Hindlimb muscle (tissue), 1 donor: ENCODE data around the gene GPS2. TPM values are rescaled to one million over a fixed set of nuclear protein-coding genes. Genes with fewer than 3 reads are reported as not detected.
"Not testable (repeated sequence)": the region's sequence is repeated elsewhere in the genome, so short reads cannot be mapped to it uniquely, and the experiment has no call there.

Experiments used
- DNase-seq: peaks from one replicate; pipeline ENCODE4 v3.0.0-alpha.2; 2013
- polyA plus RNA-seq: library from polyadenylated mRNA; unstranded; fragments of 120-200 nt; gene quantifications from one replicate; pipeline ENCODE4 v1.2.1, GENCODE V29; 2013; ENCODE audit not compliant: insufficient read length

The GPS2 gene
- polyA plus RNA-seq, 1 donor = 68.4 TPM

- DNase-seq = no peak
Observed at GRCh38 chr17:7336240-7337175, 21.3 kb upstream of the GPS2 start, which contains the start of gene ACAP1. Gene ACAP1, plus strand, starts transcription at chr17:7336529. Its CDS starts 206 bp downstream, at chr17:7336735.

GRCh38 chr17:7335765-7336164, 20.6 kb upstream of the GPS2 start:
- not testable (repeated sequence) for DNase-seq

GRCh38 chr17:7334938-7335538, 19.9 kb upstream of the GPS2 start:
- no peak for DNase-seq

DNA sequence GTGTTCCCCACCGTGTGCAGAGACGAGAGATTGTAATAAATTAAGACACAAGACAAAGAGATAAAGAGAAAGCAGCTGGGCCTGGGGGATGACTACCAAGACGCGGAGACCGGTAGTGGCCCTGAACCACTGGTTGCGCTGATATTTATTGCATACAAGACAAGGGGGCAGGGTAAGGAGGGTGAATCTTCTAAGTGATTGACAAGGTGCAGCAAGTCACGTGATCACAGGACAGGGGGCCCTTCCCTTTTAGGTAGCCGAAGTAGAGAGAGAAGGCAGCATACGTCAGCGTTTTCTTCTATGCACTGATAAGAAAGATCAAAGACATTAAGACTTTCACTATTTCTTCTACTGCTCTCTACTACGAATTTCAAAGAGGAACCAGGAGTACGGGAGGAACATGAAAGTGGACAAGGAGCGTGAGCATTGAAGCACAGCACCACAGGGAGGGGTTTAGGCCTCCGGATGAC, 17.5 kb upstream of the GPS2 start:
- DNase-seq = not testable (repeated sequence)

DNA sequence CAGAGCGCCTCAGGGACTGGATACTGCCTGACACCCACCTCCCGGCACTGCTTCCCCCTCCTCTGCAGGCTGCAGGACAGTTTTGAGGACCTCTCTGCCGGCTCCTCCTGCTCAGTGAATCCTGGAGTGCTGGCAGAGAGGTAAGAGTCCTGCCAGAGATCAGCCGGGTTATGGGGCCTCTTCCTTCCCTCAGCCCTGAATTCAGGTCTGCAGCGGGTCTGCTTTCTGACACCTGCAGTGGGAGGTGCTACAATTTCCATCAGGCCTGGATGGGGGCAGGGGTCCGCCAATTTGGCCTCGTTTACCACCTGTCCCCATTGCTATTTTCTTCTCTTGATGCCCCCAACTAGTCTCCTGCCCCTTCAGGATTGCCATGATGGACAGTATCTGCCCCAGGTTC, 17.0 kb upstream of the GPS2 start:
- DNase-seq = no peak

DNA sequence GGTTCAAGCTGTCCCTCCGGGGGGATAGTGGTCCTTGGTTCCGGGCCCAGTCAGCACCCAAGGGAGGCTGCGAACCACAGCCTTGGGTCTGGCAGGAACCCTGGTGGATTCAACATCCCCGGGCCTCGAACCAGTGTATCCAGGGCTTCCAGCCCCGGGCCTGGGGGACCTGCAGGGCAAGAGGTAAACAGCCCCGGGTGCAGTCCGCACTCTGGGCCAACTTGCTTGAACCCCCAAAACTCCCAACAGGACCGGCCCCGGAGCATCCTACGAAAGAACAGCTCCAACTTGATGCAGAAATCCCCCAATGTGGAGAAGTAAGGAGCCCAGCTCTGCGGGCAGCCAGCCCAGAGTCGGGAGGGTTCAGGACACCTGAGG, 15.5 kb upstream of the GPS2 start:
- no peak for DNase-seq

GRCh38 chr17:7329997-7330637, 15.0 kb upstream of the GPS2 start:
- peak; percentile 90 for DNase-seq

- peak; percentile 99 for DNase-seq
Observed at GRCh38 chr17:7329374-7329996, 14.3 kb upstream of the GPS2 start.

GRCh38 chr17:7328840-7329373, 13.7 kb upstream of the GPS2 start, which contains the start of gene NEURL4:
Gene NEURL4, minus strand, starts transcription at chr17:7329335. Its CDS starts 23 bp downstream, at chr17:7329312.
- DNase-seq = no peak

DNA sequence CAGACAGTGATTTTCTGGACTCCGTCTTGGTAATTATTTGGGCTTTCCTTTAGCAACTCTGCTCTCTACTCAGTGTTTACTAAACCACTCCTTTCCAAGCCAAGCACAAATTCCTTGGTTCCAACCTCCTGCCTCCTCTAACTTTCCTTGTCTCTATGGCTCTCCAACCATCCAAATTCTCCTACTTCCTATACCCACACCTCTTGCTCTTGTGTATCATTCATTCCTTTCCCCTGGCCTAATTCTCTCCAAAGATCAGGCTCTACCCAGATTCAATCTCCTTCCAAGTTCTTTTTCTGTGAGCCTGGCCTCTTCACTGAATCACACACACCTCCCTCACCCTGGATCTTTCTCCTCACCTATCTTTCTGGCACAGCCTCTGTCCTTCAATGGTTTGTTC, 12.8 kb upstream of the GPS2 start:
- no peak for DNase-seq

DNA sequence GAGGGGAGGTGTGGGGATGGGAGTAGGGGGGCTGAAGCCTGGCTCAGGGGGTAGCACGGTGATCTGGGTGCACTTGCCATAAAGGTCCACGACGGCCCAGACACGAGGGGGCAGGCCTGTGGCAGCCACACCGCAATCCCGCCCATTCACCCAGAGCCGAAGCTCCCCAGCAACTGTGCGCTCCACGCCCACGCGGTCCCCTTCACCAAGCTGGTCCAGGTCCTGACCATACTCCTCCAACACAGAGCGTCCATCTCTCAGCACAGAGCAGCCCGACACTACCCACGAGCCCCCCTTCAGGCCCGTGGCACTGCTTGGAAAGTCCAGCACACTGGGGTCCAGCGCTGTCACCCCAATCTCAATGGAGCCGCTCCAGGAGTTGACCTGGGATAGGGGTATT, 12.3 kb upstream of the GPS2 start:
- no peak for DNase-seq

- no peak for DNase-seq
Observed at GRCh38 chr17:7327056-7327455, 11.9 kb upstream of the GPS2 start.

DNA sequence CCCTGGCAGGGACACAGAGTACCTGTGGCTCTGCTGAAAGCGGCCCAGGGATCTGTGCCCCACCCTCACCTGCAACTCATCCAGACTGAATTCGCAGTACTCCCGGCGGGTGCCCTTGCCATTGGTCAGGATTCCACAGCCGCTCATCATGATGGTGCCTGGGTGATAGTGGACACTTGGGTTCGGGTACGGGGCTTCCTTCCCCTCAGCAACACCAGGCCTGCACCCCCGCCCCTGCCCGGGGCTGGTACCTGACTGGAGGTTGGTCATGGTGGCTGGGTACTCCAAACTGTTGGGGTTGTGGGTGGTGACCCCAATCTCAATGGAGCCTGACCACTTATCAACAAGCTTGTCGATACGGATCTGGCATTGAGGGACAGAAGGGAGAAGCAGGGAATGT, 11.0 kb upstream of the GPS2 start:
- no peak for DNase-seq

- DNase-seq = no peak
Observed at GRCh38 chr17:7325031-7325528, 9.9 kb upstream of the GPS2 start.

- DNase-seq = no peak
Observed at GRCh38 chr17:7324438-7324779, 9.2 kb upstream of the GPS2 start.

DNA sequence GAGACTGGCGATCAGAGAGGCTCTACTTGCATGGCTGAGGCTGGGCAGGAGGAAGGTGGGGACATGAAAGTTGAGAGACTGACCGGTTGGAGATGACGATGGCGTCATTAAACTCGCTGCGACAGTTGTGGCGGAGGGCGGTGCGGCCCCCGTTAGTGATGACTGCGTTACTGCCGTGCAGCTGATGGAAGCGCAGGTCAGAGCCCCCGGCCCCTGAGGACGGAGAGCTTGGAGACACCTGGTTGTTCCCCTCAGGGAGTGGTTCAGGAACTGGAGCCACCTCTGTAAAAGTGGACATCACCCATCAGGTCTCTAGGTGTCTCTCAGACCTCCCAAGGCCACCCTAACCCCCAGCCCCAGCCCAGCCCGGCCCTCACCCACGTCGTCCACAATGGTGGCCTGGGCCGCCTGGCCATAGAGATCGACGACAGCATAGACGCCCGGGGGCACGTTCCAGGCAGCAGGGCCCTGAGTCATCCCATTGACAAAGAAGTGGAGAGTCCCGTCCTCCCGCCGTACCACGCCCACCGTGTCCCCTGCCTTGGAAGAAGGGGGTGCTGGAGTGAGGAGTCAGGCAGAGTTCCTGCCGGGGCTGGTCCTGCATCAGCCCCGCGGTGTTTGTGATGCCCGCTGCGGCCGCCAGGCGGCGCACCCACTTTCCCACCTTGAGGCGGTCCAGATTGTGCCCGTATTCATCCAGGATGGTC, 8.7 kb upstream of the GPS2 start:
- no peak for DNase-seq

- no peak for DNase-seq
Observed at GRCh38 chr17:7322520-7323194, 7.5 kb upstream of the GPS2 start.

GRCh38 chr17:7321466-7321865, 6.3 kb upstream of the GPS2 start:
- no peak for DNase-seq

GRCh38 chr17:7318121-7318860, 3.1 kb upstream of the GPS2 start:
- no peak for DNase-seq

- DNase-seq = no peak
Observed at GRCh38 chr17:7317161-7317803, 2.1 kb upstream of the GPS2 start.
